ENCODE data around the gene AARS2.
A peak's percentile ranks its signal among the peaks of the same experiment; 100 is the strongest.

The AARS2 gene

DNA sequence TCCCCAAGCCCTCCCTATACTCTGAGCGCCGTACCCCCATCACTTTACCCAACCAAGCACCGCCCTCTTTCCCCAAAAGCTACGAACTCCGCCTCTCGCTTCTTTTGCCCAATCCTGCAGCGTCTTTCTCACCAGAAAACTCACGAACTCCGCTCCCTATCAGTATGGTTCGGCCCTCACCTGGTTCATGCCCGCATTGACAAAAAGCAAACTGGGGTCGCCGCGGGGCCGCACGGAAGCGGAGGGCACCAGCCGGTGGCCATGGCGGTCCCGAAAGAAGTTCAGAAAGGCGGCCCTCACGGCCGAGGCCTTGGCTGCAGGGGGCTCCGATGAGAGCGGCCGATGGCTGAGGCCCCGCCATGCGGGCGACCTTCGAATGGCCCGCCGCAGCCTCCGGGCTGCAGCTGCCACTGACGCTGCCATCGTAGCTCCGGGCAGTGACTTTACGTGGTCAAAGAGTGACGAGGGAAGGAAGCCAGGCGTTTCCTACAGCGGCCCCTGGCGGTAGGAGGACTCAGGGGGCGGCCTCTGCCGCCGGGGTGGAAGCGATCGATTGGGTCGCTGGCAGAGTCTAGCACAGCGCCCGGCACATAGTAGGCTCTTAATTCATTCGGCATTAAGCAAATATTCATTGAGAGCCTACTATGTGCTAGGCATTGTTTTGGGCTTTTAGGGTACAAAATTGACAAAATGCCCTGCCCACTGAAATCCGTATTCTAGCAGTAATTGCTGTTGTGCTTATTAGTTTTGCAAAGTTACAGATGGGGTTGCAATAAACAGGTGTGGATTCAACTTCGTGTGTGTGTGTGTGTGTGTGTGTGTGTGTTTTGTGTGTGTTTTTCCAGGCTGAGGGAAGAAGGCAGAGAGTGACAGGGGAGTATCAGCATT is at the start of gene AARS2:
Gene AARS2, minus strand, starts transcription at position 447 of the 888 bp plus-strand sequence. Its CDS starts 24 bp downstream, at position 423.
- peak within 1 kb of the TSS; percentile 94 for H3K4me3 ChIP-seq (ENCODE audit: low read depth, low read length)
- POLR2A ChIA-PET: interaction anchor here (0.6 kb wide), 1 partner anchor 183 kb away, joined by 3 read pairs; no protein-coding TSS in a partner anchor
- TF ChIP-seq CTCF (IDR thresholded peaks at IDR 0.05; ENCODE audit: insufficient read depth, low read length, missing control alignments): peak; percentile 97
- peak; percentile 37 for DNase-seq (ENCODE audit: low read depth, low spot score)
- CTCF ChIA-PET: interaction anchor here (0.6 to 7.6 kb wide), 35 partner anchors 11 to 182 kb away, joined by 3 to 148 read pairs (median 4); partner anchors contain the start of genes SLC35B2 and TMEM151B

DNA sequence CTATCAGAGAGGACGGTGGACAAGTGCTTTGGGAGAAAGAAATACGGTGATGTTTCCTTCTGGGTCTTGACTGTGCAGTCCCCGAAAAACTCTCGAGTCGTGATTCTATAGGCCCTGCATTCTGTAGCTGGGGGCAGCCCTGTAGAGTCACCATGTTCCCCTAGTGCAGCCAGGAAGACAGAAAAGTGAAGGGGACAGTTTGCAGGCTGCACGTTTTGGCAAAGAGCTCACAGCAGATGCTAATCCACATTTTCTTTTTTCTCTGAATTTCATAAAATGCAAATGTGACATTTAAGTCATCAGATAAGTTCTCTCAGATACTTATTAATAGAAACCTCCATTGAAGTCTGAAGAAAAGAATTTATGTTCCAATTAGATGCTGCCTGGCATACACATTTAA is 48.8 kb upstream of the AARS2 start:
- H3K4me3 ChIP-seq (ENCODE audit: low read depth, low read length): no peak overlapping the region
- CTCF ChIA-PET: interaction anchor here (0.9 to 1.3 kb wide), 3 partner anchors 29 to 200 kb away, joined by 3 to 4 read pairs (median 3); partner anchors contain the start of gene AARS2
- no peak for TF ChIP-seq CTCF (IDR thresholded peaks at IDR 0.05; ENCODE audit: insufficient read depth, low read length, missing control alignments)
- POLR2A ChIA-PET: no interaction called here
- no peak for DNase-seq (ENCODE audit: low read depth, low spot score)

DNA sequence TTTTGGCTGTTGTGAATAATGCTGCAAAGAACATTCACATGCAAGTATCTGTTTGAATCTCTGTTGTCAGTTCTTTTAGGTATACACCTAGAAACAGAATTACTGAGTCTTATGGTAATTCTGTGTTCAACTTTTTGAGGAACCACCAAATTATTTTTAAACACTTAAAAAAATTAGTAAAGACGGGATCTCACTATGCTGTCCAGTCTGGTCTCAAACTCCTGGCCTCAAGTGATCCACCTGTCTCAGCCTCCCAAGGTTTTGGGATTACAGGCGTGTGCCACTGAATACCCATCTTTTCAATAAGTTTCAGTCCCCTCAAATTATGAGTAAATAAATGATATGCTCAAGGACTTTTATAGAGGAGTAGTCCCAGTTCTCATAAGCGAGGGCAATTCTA is 46.8 kb upstream of the AARS2 start:
- POLR2A ChIA-PET: no interaction called here
- no peak for DNase-seq (ENCODE audit: low read depth, low spot score)
- no peak overlapping the region for H3K4me3 ChIP-seq (ENCODE audit: low read depth, low read length)
- CTCF ChIA-PET: no interaction called here
- TF ChIP-seq CTCF (IDR thresholded peaks at IDR 0.05; ENCODE audit: insufficient read depth, low read length, missing control alignments): no peak

DNA sequence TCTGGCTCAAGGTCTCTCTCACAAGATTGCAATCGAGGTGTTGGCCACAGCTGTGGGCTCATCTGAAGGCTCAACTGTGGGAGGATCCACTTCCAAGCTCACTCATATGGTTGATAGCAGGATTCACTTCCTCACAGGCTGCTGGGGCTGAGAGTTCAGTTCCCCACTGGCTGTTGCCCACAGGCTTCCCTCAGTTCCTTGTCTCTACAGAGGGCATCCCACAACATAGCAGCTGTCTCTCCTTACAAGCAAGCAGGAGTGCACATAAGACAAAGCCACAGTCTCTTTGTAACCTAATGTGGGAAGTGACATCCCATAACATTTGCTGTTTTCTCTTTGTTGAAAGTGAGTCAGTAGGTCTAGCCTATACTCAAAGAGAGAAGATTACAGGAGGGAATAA is 43.3 kb upstream of the AARS2 start:
- no peak for TF ChIP-seq CTCF (IDR thresholded peaks at IDR 0.05; ENCODE audit: insufficient read depth, low read length, missing control alignments)
- CTCF ChIA-PET: no interaction called here
- no peak for DNase-seq (ENCODE audit: low read depth, low spot score)
- no peak overlapping the region for H3K4me3 ChIP-seq (ENCODE audit: low read depth, low read length)
- POLR2A ChIA-PET: no interaction called here

DNA sequence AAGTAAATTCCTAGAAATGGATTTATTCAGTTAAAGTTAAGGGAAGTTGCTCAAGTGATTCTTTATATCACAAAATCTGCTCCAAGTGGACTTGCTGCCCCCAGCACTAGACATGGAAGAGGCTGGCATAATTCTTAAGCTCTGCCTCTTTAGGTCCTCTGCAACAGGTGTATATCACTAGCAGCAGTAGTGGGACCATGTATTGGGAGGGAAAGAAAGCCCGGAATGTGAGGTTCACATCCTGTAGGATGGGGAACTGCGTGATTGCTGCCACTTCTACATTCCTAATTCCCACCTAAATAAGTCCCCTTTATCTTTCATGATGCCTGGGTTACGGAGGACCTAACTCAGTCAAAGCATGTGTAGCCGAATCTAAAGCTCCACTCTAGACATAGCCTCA is 42.5 kb upstream of the AARS2 start:
- DNase-seq (ENCODE audit: low read depth, low spot score): no peak
- ChIA-PET CTCF (no interaction called here), POLR2A (no interaction called here)
- H3K4me3 ChIP-seq (ENCODE audit: low read depth, low read length): no peak overlapping the region
- TF ChIP-seq CTCF (IDR thresholded peaks at IDR 0.05; ENCODE audit: insufficient read depth, low read length, missing control alignments): no peak

DNA sequence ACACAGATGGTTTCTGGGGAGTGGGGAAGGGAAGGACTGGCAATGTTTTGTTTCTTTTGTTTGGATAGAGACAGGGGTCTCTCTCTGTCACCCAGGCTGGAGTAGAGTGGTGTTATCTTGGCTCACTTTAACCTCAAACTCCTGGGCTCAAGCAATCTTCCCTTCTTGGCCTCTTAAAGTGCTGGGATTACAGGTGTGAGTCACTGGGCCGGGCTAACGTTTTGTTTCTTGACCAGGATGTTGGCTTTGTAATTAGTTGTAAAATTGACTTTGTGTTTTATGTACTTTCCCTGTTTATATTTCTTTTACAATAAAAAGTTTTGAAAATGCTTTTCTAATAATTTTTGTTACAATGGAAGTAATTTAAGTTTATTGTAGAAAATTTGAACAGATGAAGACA is 40.2 kb upstream of the AARS2 start:
- ChIA-PET CTCF (interaction anchor here (0.7 to 2.6 kb wide), 4 partner anchors 10 to 96 kb away, joined by 3 to 15 read pairs (median 5); no protein-coding TSS in a partner anchor), POLR2A (no interaction called here)
- TF ChIP-seq CTCF (IDR thresholded peaks at IDR 0.05; ENCODE audit: insufficient read depth, low read length, missing control alignments): no peak
- DNase-seq (ENCODE audit: low read depth, low spot score): no peak
- no peak overlapping the region for H3K4me3 ChIP-seq (ENCODE audit: low read depth, low read length)

Measured in AG04449 (cell line).